ENCODE measurements around the gene RNF167. TPM values are rescaled to one million over a fixed set of nuclear protein-coding genes. Genes with fewer than 3 reads are reported as not detected.

RNF167 gene
- total RNA-seq, 1 experiment from 2014 or later, result 135 TPM

DNA sequence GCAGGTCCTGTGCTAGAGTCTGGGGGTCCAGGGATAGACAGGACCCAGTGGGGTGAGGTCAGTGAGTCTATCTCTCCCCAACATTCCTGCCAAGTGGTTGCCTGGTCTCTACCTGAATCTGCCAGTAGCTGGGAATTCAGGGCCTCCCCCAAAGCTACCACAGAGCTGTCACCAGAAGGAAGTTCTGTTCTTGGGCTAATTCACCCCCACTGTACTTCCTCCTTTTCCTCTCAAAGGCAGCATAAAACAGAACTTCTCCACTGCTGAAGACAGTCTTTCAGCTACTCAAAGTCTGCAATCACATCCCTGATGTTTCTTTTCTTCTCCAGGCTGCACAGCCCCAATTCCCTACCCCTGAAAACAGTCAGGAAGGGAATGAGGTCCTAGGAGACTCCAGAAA, 38.7 kb downstream of the RNF167 start:
- Histone ChIP-seq H3F3A (ENCODE audit: insufficient read depth, low read depth) (no peaks in the 10 kb centered on the region; the same call in 1 of the 2 replicates), H3K4me1 (replicated peaks; ENCODE audit: insufficient read depth) (no peaks in the 10 kb centered on the region), H3K27me3 (ENCODE audit: insufficient read depth, low read depth) (no peaks in the 10 kb centered on the region), H3K9me3 (ENCODE audit: insufficient read depth, low read depth) (no peaks in the 10 kb centered on the region), H3K4me3 (no peak overlapping the region), H4K20me1 (ENCODE audit: insufficient read depth) (peaks cover 3% of the 10 kb centered on the region; the same call in 1 of the 2 replicates), H3K79me2 (ENCODE audit: low read depth) (no peaks in the 10 kb centered on the region), H3K36me3 (ENCODE audit: low read depth) (no peaks in the 10 kb centered on the region), H3K9me2 (ENCODE audit: insufficient read depth) (no peaks in the 10 kb centered on the region), H3K4me2 (no peak overlapping the region), H2AFZ (no peak overlapping the region), H3K27ac (no peak overlapping the region)
- CTCF ChIA-PET, result no interaction called here
- DNase-seq, result no peak
- no TSS peak for BruUV-seq (replicated peaks)
- POLR2A ChIA-PET (ENCODE audit: unreplicated experiment), result no interaction called here
- no peak for TF ChIP-seq EZH2 (IDR thresholded peaks at IDR 0.05; ENCODE audit: low read depth)
- TF ChIP-seq, protein P1, sequence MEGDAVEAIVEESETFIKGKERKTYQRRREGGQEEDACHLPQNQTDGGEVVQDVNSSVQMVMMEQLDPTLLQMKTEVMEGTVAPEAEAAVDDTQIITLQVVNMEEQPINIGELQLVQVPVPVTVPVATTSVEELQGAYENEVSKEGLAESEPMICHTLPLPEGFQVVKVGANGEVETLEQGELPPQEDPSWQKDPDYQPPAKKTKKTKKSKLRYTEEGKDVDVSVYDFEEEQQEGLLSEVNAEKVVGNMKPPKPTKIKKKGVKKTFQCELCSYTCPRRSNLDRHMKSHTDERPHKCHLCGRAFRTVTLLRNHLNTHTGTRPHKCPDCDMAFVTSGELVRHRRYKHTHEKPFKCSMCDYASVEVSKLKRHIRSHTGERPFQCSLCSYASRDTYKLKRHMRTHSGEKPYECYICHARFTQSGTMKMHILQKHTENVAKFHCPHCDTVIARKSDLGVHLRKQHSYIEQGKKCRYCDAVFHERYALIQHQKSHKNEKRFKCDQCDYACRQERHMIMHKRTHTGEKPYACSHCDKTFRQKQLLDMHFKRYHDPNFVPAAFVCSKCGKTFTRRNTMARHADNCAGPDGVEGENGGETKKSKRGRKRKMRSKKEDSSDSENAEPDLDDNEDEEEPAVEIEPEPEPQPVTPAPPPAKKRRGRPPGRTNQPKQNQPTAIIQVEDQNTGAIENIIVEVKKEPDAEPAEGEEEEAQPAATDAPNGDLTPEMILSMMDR (conservative IDR thresholded peaks at IDR 0.05), result no peak
- intact Hi-C loops (cut with micrococcal nuclease; ENCODE audit: unreplicated experiment), result no loop called here

DNA sequence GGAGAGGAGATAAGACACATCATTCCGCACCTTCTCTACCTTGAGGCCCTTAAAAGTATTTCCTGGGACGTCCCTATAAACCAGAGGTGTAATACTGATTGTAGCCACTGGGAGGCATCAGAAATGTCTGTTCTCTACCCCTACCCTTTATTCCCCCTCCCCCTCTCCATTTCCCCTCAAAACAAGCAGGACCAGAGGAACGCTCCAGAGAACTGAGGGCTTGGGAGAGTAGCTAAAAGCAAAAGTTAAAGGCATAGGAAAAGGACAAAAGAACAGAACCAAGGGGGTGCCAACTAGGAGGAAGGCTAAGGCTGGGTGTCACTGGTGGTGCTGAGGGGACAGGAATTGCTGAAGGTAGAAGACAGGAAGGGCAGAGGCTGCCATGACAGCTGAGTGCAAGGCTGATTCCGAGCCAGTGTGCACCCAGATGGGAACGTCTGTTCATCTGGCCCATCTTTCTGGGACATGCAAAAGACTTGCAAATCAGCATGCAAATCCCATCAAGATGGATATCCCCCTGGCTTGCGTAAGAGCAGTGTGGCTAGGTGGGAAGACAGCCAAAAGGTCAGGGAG, 40.7 kb downstream of the RNF167 start:
- no peaks in the 10 kb centered on the region for H3K9me3 ChIP-seq (ENCODE audit: insufficient read depth, low read depth)
- H3K79me2 ChIP-seq (ENCODE audit: low read depth), result no peaks in the 10 kb centered on the region
- peaks cover 11% of the 10 kb centered on the region; the same call in 1 of the 2 replicates for H3F3A ChIP-seq (ENCODE audit: insufficient read depth, low read depth)
- H3K36me3 ChIP-seq (ENCODE audit: low read depth), result no peaks in the 10 kb centered on the region
- H4K20me1 ChIP-seq (ENCODE audit: insufficient read depth), result peaks cover 3% of the 10 kb centered on the region; the same call in 1 of the 2 replicates
- no peak overlapping the region for H3K4me2 ChIP-seq
- DNase-seq, result no peak
- H3K4me3 ChIP-seq, result no peak overlapping the region
- H3K27ac ChIP-seq, result no peak overlapping the region
- TF ChIP-seq EZH2 (IDR thresholded peaks at IDR 0.05; ENCODE audit: low read depth), result no peak
- TF ChIP-seq, protein P1 (conservative IDR thresholded peaks at IDR 0.05), result peak; percentile 98
- H2AFZ ChIP-seq, result no peak overlapping the region
- CTCF ChIA-PET, result no interaction called here
- intact Hi-C loops (cut with micrococcal nuclease; ENCODE audit: unreplicated experiment), result loop anchor here (1.0 kb wide), 1 partner anchor 82 kb away; no protein-coding TSS in a partner anchor
- H3K9me2 ChIP-seq (ENCODE audit: insufficient read depth), result no peaks in the 10 kb centered on the region
- H3K4me1 ChIP-seq (replicated peaks; ENCODE audit: insufficient read depth), result peaks cover 1% of the 10 kb centered on the region
- no peaks in the 10 kb centered on the region for H3K27me3 ChIP-seq (ENCODE audit: insufficient read depth, low read depth)
- BruUV-seq (replicated peaks), result no TSS peak
- POLR2A ChIA-PET (ENCODE audit: unreplicated experiment), result no interaction called here

DNA sequence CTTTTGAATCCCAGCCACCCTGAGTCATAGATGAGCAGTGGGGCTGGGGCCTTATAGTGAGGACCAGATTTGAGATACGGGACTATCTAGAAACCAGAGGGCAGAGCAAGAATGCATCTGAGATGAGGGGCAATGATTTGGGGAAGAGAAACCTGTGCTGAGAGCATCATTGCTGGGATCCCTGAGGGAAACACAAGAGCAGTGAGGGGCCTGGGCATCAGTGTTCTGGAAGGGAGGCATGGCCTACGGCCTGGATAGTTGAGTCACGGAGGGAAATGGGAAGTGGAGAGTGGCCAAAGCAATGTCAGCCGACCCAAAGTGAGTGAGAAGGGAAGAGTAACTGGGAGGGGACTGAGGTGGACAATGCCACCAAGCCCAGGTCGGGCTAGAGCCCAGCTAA, 42.2 kb downstream of the RNF167 start:
- no TSS peak for BruUV-seq (replicated peaks)
- Histone ChIP-seq H3K36me3 (ENCODE audit: low read depth) (no peaks in the 10 kb centered on the region), H3K27me3 (ENCODE audit: insufficient read depth, low read depth) (no peaks in the 10 kb centered on the region), H4K20me1 (ENCODE audit: insufficient read depth) (peaks cover 3% of the 10 kb centered on the region; the same call in 1 of the 2 replicates), H3F3A (ENCODE audit: insufficient read depth, low read depth) (peaks cover 22% of the 10 kb centered on the region), H2AFZ (no peak overlapping the region), H3K4me2 (no peak overlapping the region), H3K4me3 (no peak overlapping the region), H3K9me2 (ENCODE audit: insufficient read depth) (no peaks in the 10 kb centered on the region), H3K9me3 (ENCODE audit: insufficient read depth, low read depth) (no peaks in the 10 kb centered on the region), H3K27ac (no peak overlapping the region), H3K4me1 (replicated peaks; ENCODE audit: insufficient read depth) (peaks cover 12% of the 10 kb centered on the region), H3K79me2 (ENCODE audit: low read depth) (no peaks in the 10 kb centered on the region)
- TF ChIP-seq EZH2 (IDR thresholded peaks at IDR 0.05; ENCODE audit: low read depth), result no peak
- TF ChIP-seq, protein P1 (conservative IDR thresholded peaks at IDR 0.05), result no peak
- ChIA-PET POLR2A (ENCODE audit: unreplicated experiment) (interaction anchor here (0.5 kb wide), 1 partner anchor 74 kb away, joined by 3 read pairs; no protein-coding TSS in a partner anchor), CTCF (interaction anchor here (0.7 kb wide), 1 partner anchor 486 kb away, joined by 3 read pairs; no protein-coding TSS in a partner anchor)
- DNase-seq, result no peak
- intact Hi-C loops (cut with micrococcal nuclease; ENCODE audit: unreplicated experiment), result no loop called here
